CD14-positive monocyte (primary cell): Measurements from ENCODE around the gene PLCB2. TPM values are rescaled to one million over a fixed set of nuclear protein-coding genes. Genes with fewer than 3 reads are reported as not detected.

Experiments
- DNase-seq, 3 donors: peaks; one replicate each; pipeline ENCODE4 v3.0.0-alpha.2; 2011 to 2022
- H2AFZ ChIP-seq: 2 replicates; pipeline ENCODE4 v1.6.0; 2012; ENCODE audit warnings: mild to moderate bottlenecking, low read depth, low read length, inconsistent platforms; ENCODE audit not compliant: insufficient read depth, poor library complexity, severe bottlenecking
- H3K27ac ChIP-seq, 2 donors: 1 replicate in 1 of 2; 2 replicates in 1 of 2; pipeline ENCODE4 v1.5.1; 2012 to 2013; ENCODE audit warnings: low read length in 2 of 2, control low read depth in 1 of 2, inconsistent platforms in 1 of 2, low read depth in 1 of 2, mild to moderate bottlenecking in 1 of 2
- H3K27me3 ChIP-seq, 2 donors: one replicate each; pipeline versions ENCODE4 v1.6.0 to v1.6.1; 2011 to 2013; ENCODE audit warnings: low read length in 2 of 2; ENCODE audit not compliant: control insufficient read depth in 2 of 2, insufficient read depth in 2 of 2
- H3K36me3 ChIP-seq, 2 donors: replicated peaks in 1 of 2; 1 replicate in 1 of 2; 2 replicates in 1 of 2; pipeline versions ENCODE4 v1.5.1 to v1.6.1; 2012 to 2013; ENCODE audit warnings: low read length in 2 of 2, control low read depth in 1 of 2, inconsistent platforms in 1 of 2, mild to moderate bottlenecking in 1 of 2; ENCODE audit not compliant: insufficient read depth in 2 of 2, control insufficient read depth in 1 of 2
- H3K4me1 ChIP-seq, 2 donors: 1 replicate in 1 of 2; 2 replicates in 1 of 2; pipeline versions ENCODE4 v1.5.1 to v1.6.1; 2012 to 2013; ENCODE audit warnings: low read length in 2 of 2, control low read depth in 1 of 2, inconsistent platforms in 1 of 2, mild to moderate bottlenecking in 1 of 2, moderate library complexity in 1 of 2; ENCODE audit not compliant: insufficient read depth in 2 of 2, control insufficient read depth in 1 of 2
- H3K4me2 ChIP-seq: replicated peaks from 2 replicates; pipeline ENCODE3; 2012; ENCODE audit warnings: low read length, moderate library complexity, mild to moderate bottlenecking; ENCODE audit not compliant: poor library complexity, severe bottlenecking; ENCODE audit errors: extremely low read depth
- H3K4me3 ChIP-seq, 3 experiments: fragments of 200-600 bp in 1 of 3; sonication (generic) in 1 of 3; replicated peaks in 1 of 3; 1 replicate in 2 of 3; 2 replicates in 1 of 3; pipeline ENCODE4 v1.5.1; 2011 to 2013; ENCODE audit warnings: low read length in 3 of 3, mild to moderate bottlenecking in 3 of 3, control low read depth in 2 of 3, low read depth in 2 of 3, inconsistent platforms in 1 of 3, moderate library complexity in 1 of 3
- H3K79me2 ChIP-seq: 2 replicates; pipeline ENCODE4 v1.6.0; 2012; ENCODE audit warnings: mild to moderate bottlenecking, control low read depth, inconsistent platforms, low read length, moderate library complexity; ENCODE audit not compliant: insufficient read depth
- H3K9ac ChIP-seq: 2 replicates; pipeline ENCODE4 v1.6.0; 2017; ENCODE audit warnings: low read length, mild to moderate bottlenecking; ENCODE audit not compliant: insufficient read depth, poor library complexity, severe bottlenecking
- H3K9me3 ChIP-seq, 2 donors: replicated peaks in 1 of 2; 1 replicate in 1 of 2; 2 replicates in 1 of 2; pipeline versions ENCODE4 v1.5.1 to v1.6.1; 2012 to 2013; ENCODE audit warnings: low read length in 2 of 2, control low read depth in 1 of 2; ENCODE audit not compliant: control insufficient read depth in 1 of 2, insufficient read depth in 1 of 2
- H4K20me1 ChIP-seq: 2 replicates; pipeline ENCODE4 v1.6.0; 2012; ENCODE audit warnings: mild to moderate bottlenecking, low read length, control low read depth, moderate library complexity; ENCODE audit not compliant: insufficient read depth
- H3K27ac Mint-ChIP-seq, 7 donors: one replicate each; pipeline ENCODE4 v1.8.0; 2020; ENCODE audit warnings: mild to moderate bottlenecking in 7 of 7, mixed read lengths in 7 of 7, moderate library complexity in 6 of 7, inconsistent platforms in 2 of 7
- H3K27me3 Mint-ChIP-seq, 3 donors: one replicate each; pipeline ENCODE4 v1.8.0; 2021 to 2022; ENCODE audit warnings: low read depth in 3 of 3, mild to moderate bottlenecking in 3 of 3, mixed read lengths in 3 of 3, moderate library complexity in 3 of 3, inconsistent platforms in 1 of 3
- H3K36me3 Mint-ChIP-seq, 2 donors: one replicate each; pipeline ENCODE4 v1.8.0; 2020; ENCODE audit warnings: mixed read lengths in 2 of 2, inconsistent platforms in 1 of 2, mild to moderate bottlenecking in 1 of 2
- H3K4me1 Mint-ChIP-seq: one replicate; pipeline ENCODE4 v1.8.0; 2020; ENCODE audit warnings: mild to moderate bottlenecking, mixed read lengths
- H3K4me3 Mint-ChIP-seq, 2 donors: one replicate each; pipeline ENCODE4 v1.8.0; 2020; ENCODE audit warnings: mild to moderate bottlenecking in 2 of 2, mixed read lengths in 2 of 2, moderate library complexity in 1 of 2
- H3K9me3 Mint-ChIP-seq, 7 donors: one replicate each; pipeline ENCODE4 v1.8.0; 2020 to 2022; ENCODE audit warnings: mixed read lengths in 7 of 7, mild to moderate bottlenecking in 6 of 7, moderate library complexity in 6 of 7, inconsistent platforms in 2 of 7
- WGBS: methylation state at CpG from one replicate; pipeline ENCODE4 v1.1.5; 2013; ENCODE audit warnings: missing lambda C conversion rate; ENCODE audit not compliant: insufficient coverage; 5-methylcytosine and 5-hydroxymethylcytosine counted together
- intact Hi-C, 2 donors: fragments of 100-400 bp; cut with micrococcal nuclease; formaldehyde crosslinking; loops; one replicate each; pipeline versions ENCODE4 v1.15.0 to v1.15.1; 2023
- polyA plus RNA-seq, 3 donors: library from polyadenylated mRNA; depleted of rRNA in 1 of 3; unstranded in 2 of 3; stranded (reverse) in 1 of 3; fragments of 300-500 nt in 2 of 3; fragments of >200 nt in 1 of 3; fragmentation: Illumina TruSeq in 2 of 3; gene quantifications; 1 replicate in 2 of 3; 2 replicates in 1 of 3; pipeline ENCODE4 v1.2.3, GENCODE V29; 2012 to 2021
- TF ChIP-seq, protein P1 (sequence below): fragments of 200-600 bp; IDR thresholded peaks from one replicate; pipeline ENCODE4 v1.8.0; 2022; ENCODE audit warnings: antibody characterized with exemption, mild to moderate bottlenecking

PLCB2 gene
- polyA plus RNA-seq, 3 donors, result 56.5 to 1,191 (median 74.5) TPM

DNA sequence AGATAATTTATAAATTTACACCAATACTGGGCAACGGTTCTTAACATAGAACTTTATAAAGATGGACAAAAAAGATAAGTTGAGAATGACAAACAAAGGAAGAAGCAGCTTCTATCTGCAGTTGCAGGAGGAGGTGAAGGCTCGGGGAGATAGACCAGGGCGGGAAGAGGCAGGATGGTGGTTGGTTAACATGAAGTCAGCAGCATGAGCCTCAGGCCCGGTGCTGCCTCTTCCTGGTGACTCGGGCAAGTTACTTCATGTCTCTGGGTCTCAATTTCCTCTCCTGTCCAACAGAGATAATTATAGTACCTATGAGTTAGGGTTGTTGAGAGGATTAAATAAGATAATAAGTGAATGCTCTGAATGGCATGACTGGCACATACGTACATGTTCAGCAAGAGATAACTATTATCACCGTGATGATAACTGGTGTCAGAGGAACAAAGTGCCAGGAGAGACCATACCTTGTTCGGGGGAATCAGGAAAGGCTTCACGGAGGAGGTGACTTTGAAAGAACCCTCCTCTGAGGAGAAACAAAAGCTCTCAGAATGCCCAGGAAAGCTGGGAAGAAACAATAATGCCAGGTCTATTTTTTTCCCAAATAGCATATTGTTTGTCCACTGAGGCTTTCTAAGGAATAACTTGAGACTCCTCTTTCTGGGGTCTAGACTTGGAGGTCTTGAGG is 64.5 kb downstream of the PLCB2 start:
- Mint-ChIP-seq H3K36me3 (peaks cover 0 to under 1% of the 10 kb centered on the region in 2 donors), H3K4me1 (peaks cover 12% of the 10 kb centered on the region), H3K4me3 (no peak overlapping the region), H3K9me3 (peaks cover 0 to 3% (median 0%) of the 10 kb centered on the region in 7 donors), H3K27me3 (peaks cover 14 to 25% (median 24%) of the 10 kb centered on the region in 3 donors), H3K27ac (no peak overlapping the region)
- WGBS, result 77% methylated on average over 6 of the region's 9 CpGs
- H3K4me1 ChIP-seq, result peaks cover 8 to 12% of the 10 kb centered on the region in 2 donors
- no peaks in the 10 kb centered on the region for H3K36me3 ChIP-seq
- DNase-seq, result no peak
- no peak overlapping the region for H3K9ac ChIP-seq
- H4K20me1 ChIP-seq, result no peaks in the 10 kb centered on the region
- H3K4me3 ChIP-seq, result no peak overlapping the region
- H2AFZ ChIP-seq, result no peak overlapping the region
- no peaks in the 10 kb centered on the region for H3K79me2 ChIP-seq
- H3K27me3 ChIP-seq, result peaks cover 0 to 22% of the 10 kb centered on the region in 2 donors
- no peak overlapping the region for H3K27ac ChIP-seq
- intact Hi-C loops, result no loop called here
- H3K9me3 ChIP-seq, result no peaks in the 10 kb centered on the region
- H3K4me2 ChIP-seq, result no peak overlapping the region
- TF ChIP-seq, protein P1, sequence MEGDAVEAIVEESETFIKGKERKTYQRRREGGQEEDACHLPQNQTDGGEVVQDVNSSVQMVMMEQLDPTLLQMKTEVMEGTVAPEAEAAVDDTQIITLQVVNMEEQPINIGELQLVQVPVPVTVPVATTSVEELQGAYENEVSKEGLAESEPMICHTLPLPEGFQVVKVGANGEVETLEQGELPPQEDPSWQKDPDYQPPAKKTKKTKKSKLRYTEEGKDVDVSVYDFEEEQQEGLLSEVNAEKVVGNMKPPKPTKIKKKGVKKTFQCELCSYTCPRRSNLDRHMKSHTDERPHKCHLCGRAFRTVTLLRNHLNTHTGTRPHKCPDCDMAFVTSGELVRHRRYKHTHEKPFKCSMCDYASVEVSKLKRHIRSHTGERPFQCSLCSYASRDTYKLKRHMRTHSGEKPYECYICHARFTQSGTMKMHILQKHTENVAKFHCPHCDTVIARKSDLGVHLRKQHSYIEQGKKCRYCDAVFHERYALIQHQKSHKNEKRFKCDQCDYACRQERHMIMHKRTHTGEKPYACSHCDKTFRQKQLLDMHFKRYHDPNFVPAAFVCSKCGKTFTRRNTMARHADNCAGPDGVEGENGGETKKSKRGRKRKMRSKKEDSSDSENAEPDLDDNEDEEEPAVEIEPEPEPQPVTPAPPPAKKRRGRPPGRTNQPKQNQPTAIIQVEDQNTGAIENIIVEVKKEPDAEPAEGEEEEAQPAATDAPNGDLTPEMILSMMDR, result no peak

DNA sequence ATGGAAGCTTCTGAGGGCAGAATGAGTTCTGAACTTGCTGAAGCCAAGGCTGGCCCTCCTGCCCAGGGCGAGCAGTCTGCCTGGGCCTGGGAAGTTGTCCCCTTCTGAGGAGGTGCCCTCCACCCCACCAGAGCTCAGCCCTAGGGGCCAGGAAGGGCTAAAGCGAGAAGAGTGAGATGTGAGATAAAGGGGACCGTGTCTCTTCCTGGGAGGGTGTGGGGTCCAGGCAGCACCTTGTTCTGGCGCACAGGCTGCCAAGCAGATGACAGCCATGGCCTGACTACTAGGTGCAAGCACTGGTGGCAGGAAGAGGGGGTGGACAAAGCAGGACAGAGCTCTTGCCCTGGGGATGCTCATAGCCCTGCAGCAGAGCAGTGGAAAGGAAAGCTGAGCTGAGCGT is 65.1 kb downstream of the PLCB2 start:
- Histone ChIP-seq H3K9ac (no peak overlapping the region), H3K79me2 (no peaks in the 10 kb centered on the region), H3K4me3 (no peak overlapping the region), H3K36me3 (no peaks in the 10 kb centered on the region), H3K27me3 (peaks cover 0 to 24% of the 10 kb centered on the region in 2 donors), H4K20me1 (no peaks in the 10 kb centered on the region), H2AFZ (no peak overlapping the region), H3K4me1 (peaks cover 8 to 12% of the 10 kb centered on the region in 2 donors), H3K27ac (no peak overlapping the region), H3K9me3 (no peaks in the 10 kb centered on the region), H3K4me2 (no peak overlapping the region)
- DNase-seq, result no peak
- peaks cover 14% of the 10 kb centered on the region for H3K4me1 Mint-ChIP-seq
- peak overlapping the region in 2 of 7 donors; percentile 25 to 60 for H3K27ac Mint-ChIP-seq
- peaks cover 14 to 31% (median 29%) of the 10 kb centered on the region in 3 donors for H3K27me3 Mint-ChIP-seq
- no peak overlapping the region for H3K4me3 Mint-ChIP-seq
- TF ChIP-seq, protein P1, result no peak
- WGBS, result 93% methylated on average over 4 of the region's 5 CpGs
- peaks cover 0 to 3% (median 0%) of the 10 kb centered on the region in 7 donors for H3K9me3 Mint-ChIP-seq
- intact Hi-C loops, result no loop called here
- H3K36me3 Mint-ChIP-seq, result peaks cover 3 to 4% of the 10 kb centered on the region in 2 donors
